HL-60 (cell line): ENCODE results near the gene FLOT1.

Experiments
- DNase-seq, 2 experiments: peaks; one replicate each; pipeline ENCODE4 v3.0.0-alpha.2; 2010 to 2020; ENCODE audit warnings: low read depth in 1 of 2, low spot score in 1 of 2
- H3K27ac ChIP-seq: fragments of 250-450 bp; sonication (Bioruptor Pico); replicated peaks from 2 replicates; pipeline ENCODE4 v1.5.1; 2020; ENCODE audit warnings: mild to moderate bottlenecking, moderate library complexity
- H3K27me3 ChIP-seq: fragments of 250-450 bp; sonication (Bioruptor Pico); 2 replicates; pipeline ENCODE4 v1.5.1; 2021; ENCODE audit warnings: mild to moderate bottlenecking, moderate library complexity; ENCODE audit not compliant: insufficient read depth, poor library complexity, severe bottlenecking
- H3K4me3 ChIP-seq: replicated peaks from 2 replicates; pipeline ENCODE4 v1.5.1; 2011; ENCODE audit warnings: mild to moderate bottlenecking, control low read depth, low read length; ENCODE audit not compliant: insufficient read depth
- GABPA ChIP-seq: IDR thresholded peaks from 2 replicates; pipeline ENCODE4 v1.6.1; 2012; ENCODE audit warnings: low read depth
- POLR2AphosphoS5 ChIP-seq: IDR thresholded peaks from 2 replicates; pipeline ENCODE4 v1.6.1; 2012; ENCODE audit warnings: low read depth
- SPI1 ChIP-seq: IDR thresholded peaks from 2 replicates; pipeline ENCODE4 v1.6.1; 2012; ENCODE audit warnings: low read depth, mild to moderate bottlenecking, borderline replicate concordance
- TF ChIP-seq, protein P1 (sequence below): IDR thresholded peaks from one replicate; pipeline ENCODE4 v1.5.1; 2011; ENCODE audit warnings: low read length, control low read depth, inconsistent platforms; ENCODE audit not compliant: insufficient read depth
- TF ChIP-seq, protein P2 (sequence below): IDR thresholded peaks from 2 replicates; pipeline ENCODE4 v1.6.1; 2012; ENCODE audit warnings: low read depth; ENCODE audit not compliant: insufficient replicate concordance

FLOT1 gene

DNA sequence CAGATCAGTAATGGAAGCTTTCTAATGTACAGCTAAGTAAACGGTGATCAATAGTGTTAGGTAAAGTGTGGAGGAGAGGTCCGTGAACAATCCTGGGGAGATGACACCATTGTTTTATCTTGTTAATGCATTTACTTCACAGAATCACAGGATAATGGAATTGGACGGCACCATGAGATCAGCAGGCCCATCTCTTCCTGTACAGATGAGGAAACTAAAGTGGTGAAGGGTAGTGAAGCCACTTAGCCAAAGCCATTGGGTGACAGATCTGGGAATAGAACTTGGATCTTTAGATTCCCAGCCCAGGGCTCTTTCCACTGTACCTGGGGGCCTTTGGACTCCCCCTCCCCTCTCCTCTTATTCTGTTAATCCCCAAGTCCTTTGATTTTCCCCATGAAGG, 28.1 kb upstream of the FLOT1 start:
- H3K27me3 ChIP-seq: no peaks in the 10 kb centered on the region
- no peak for DNase-seq
- H3K27ac ChIP-seq: no peak overlapping the region
- TF ChIP-seq GABPA (no peak), POLR2AphosphoS5 (no peak), SPI1 (no peak)
- TF ChIP-seq, protein P1, sequence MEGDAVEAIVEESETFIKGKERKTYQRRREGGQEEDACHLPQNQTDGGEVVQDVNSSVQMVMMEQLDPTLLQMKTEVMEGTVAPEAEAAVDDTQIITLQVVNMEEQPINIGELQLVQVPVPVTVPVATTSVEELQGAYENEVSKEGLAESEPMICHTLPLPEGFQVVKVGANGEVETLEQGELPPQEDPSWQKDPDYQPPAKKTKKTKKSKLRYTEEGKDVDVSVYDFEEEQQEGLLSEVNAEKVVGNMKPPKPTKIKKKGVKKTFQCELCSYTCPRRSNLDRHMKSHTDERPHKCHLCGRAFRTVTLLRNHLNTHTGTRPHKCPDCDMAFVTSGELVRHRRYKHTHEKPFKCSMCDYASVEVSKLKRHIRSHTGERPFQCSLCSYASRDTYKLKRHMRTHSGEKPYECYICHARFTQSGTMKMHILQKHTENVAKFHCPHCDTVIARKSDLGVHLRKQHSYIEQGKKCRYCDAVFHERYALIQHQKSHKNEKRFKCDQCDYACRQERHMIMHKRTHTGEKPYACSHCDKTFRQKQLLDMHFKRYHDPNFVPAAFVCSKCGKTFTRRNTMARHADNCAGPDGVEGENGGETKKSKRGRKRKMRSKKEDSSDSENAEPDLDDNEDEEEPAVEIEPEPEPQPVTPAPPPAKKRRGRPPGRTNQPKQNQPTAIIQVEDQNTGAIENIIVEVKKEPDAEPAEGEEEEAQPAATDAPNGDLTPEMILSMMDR: no peak
- TF ChIP-seq, protein P2, sequence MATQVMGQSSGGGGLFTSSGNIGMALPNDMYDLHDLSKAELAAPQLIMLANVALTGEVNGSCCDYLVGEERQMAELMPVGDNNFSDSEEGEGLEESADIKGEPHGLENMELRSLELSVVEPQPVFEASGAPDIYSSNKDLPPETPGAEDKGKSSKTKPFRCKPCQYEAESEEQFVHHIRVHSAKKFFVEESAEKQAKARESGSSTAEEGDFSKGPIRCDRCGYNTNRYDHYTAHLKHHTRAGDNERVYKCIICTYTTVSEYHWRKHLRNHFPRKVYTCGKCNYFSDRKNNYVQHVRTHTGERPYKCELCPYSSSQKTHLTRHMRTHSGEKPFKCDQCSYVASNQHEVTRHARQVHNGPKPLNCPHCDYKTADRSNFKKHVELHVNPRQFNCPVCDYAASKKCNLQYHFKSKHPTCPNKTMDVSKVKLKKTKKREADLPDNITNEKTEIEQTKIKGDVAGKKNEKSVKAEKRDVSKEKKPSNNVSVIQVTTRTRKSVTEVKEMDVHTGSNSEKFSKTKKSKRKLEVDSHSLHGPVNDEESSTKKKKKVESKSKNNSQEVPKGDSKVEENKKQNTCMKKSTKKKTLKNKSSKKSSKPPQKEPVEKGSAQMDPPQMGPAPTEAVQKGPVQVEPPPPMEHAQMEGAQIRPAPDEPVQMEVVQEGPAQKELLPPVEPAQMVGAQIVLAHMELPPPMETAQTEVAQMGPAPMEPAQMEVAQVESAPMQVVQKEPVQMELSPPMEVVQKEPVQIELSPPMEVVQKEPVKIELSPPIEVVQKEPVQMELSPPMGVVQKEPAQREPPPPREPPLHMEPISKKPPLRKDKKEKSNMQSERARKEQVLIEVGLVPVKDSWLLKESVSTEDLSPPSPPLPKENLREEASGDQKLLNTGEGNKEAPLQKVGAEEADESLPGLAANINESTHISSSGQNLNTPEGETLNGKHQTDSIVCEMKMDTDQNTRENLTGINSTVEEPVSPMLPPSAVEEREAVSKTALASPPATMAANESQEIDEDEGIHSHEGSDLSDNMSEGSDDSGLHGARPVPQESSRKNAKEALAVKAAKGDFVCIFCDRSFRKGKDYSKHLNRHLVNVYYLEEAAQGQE: no peak
- H3K4me3 ChIP-seq: no peak overlapping the region

DNA sequence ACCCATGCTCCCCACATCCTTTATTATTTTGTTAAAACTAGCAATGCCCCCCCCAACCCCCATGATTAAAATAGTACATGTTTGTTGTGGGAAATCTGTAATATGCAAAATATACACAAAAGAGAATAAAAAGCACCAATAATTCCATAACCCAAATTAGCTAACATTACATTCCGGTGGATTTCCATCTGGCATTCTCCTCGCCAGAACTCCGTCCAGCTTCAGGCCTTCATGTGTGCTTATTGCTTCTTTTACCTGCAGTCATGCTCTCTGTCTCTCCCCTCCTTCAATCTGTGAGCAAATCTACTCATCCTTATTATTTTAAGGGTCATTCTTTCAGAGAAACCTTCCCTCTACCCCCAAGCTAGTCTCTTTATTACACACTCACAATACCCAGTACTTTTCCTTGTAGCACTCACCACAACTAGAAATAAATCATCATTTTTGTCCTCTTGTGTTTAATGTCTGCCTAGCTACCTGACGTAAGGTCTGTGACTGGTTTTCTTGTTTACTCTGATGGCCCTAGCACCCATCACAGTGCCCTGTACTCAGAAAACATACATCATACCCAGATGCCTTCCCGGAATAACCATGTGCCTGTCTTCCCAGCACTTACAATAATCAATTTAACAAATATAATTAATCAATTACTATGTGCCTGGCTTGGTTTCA, 27.5 kb upstream of the FLOT1 start:
- no peak overlapping the region; the same call in 1 of the 2 replicates for H3K27ac ChIP-seq
- no peak for DNase-seq

DNA sequence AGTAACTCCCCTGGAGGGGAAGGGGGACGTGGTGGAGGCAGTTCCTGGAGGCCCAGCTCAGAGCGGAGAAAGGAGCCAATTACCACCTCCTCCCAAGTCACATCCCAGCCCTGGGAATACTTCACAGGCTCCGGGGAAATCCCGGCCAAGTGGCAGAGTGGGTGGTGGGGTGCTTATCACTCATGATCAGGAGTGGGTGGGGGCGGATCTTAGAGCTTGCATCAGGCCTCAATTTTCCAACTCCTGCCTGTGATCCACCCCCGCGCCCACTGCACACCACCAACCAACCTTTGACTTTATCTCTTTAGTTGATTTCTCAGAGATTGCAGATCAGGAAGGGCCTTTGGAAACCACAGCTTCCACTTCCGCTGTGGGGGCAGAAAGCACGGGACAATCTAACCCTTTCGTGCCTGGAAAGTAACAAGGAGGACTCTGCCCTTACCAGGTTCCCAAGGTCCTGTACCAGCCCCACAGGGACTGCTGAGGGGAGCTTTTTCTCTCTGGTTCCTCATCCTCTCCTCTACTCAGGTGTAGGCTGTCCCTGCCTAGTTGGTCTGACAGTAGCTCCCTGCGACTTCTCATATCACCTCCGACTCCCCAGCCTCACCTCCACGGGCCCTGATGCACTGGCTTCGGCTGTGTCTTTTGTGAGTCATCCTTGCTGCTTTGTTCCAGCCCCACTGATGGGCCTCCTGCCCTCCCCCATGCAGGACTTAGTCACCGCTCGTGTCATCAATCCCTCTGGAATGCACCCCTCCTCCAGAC, 26.8 kb upstream of the FLOT1 start:
- Histone ChIP-seq H3K4me3 (no peak overlapping the region), H3K27ac (peak overlapping the region; percentile 23; the same call in 1 of the 2 replicates), H3K27me3 (no peaks in the 10 kb centered on the region)
- TF ChIP-seq SPI1: peak; percentile 71; the same call in 1 of the 2 replicates
- TF ChIP-seq, protein P2: no peak
- peak; percentile 60; the same call in 1 of the 2 replicates for TF ChIP-seq POLR2AphosphoS5
- DNase-seq: peak; percentile 75 to 77

More for the DNA sequence above, 27.5 kb upstream of the FLOT1 start:
- H3K4me3 ChIP-seq: no peak overlapping the region
- H3K27me3 ChIP-seq: no peaks in the 10 kb centered on the region
- TF ChIP-seq, protein P2: no peak
- TF ChIP-seq GABPA (no peak), SPI1 (no peak), POLR2AphosphoS5 (no peak)
- TF ChIP-seq, protein P1: no peak
